Measurements from ENCODE around the gene CACNA2D1. TPM values are rescaled to one million over a fixed set of nuclear protein-coding genes. Genes with fewer than 3 reads are reported as not detected.

The CACNA2D1 gene
- total RNA-seq, 1 experiment from 2014 or later = 9.8 TPM

DNA sequence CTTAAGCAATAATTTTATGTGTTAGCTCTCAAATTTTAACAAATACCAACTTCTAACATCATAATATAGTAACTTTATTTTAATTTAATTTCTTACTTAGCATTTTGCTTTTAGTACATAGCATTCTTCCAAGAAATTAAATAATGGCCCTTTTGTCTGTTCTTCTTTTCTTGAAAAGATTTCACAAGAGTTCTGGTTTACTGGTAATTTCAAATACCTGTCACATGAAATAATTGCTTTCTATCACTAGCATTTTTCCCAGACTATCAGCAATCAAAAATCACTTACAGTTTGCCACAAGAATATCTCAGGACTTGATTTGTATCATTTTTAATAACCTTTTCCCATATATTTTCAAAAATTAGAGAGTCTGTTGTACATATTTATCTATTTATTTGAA lies 193.0 kb downstream of the CACNA2D1 start:
- intact Hi-C loops (cut with micrococcal nuclease; ENCODE audit: unreplicated experiment) (no loop called here), in situ Hi-C loops (cut with HindIII; ENCODE audit: low pct_unique_long_range_greater_than_20kb, low sequenced_read_pairs) (no loop called here)
- Histone ChIP-seq H3K9me3 (ENCODE audit: control insufficient read depth, insufficient read depth, low read depth, low read length) (no peaks in the 10 kb centered on the region), H3K27ac (ENCODE audit: low read length) (no peak overlapping the region), H3K27me3 (ENCODE audit: control insufficient read depth, insufficient read depth, low read length) (no peaks in the 10 kb centered on the region), H3K4me3 (ENCODE audit: low read depth in 2 of 2, low read length in 2 of 2) (no peak overlapping the region), H3K36me3 (ENCODE audit: control insufficient read depth, insufficient read depth, low read length) (no peaks in the 10 kb centered on the region), H3K4me1 (ENCODE audit: control insufficient read depth, insufficient read depth, low read length) (no peaks in the 10 kb centered on the region)
- POLR2A ChIA-PET = no interaction called here
- BruUV-seq (replicated peaks) = no TSS peak
- TF ChIP-seq CTCF (IDR thresholded peaks at IDR 0.05) = no peak
- TF ChIP-seq REST (IDR thresholded peaks at IDR 0.05; ENCODE audit: insufficient read depth in 1 of 2, low read depth in 2 of 2, low read length in 1 of 2) = no peak
- ATAC-seq (no peak), DNase-seq (ENCODE audit: low read depth, low spot score) (no peak)
- CTCF ChIA-PET = no interaction called here

DNA sequence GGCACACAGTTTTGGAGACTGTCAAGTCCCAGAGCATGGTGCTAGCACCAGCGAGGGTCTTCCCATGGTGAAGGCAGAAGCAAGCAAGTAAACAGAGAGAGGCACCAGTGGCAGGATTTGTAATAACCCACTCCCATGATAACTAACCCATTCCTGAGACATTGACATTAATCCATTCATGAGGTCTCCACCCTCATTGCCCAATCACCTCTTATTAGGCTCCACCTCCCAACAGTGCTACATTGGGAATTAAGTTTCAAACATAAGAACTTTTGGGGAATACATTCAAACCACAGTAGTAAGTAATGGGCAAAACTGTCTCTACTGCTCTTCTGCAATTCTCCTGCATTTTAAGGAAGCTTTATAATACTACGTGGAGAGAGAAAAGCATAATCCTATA lies 193.6 kb downstream of the CACNA2D1 start:
- no peak overlapping the region for H3K4me3 ChIP-seq (ENCODE audit: low read depth in 2 of 2, low read length in 2 of 2)
- CTCF ChIA-PET = no interaction called here
- BruUV-seq (replicated peaks) = no TSS peak
- DNase-seq (ENCODE audit: low read depth, low spot score) (no peak), ATAC-seq (no peak)
- H3K9me3 ChIP-seq (ENCODE audit: control insufficient read depth, insufficient read depth, low read depth, low read length) = no peaks in the 10 kb centered on the region
- TF ChIP-seq TCF7L2 (IDR thresholded peaks at IDR 0.05; ENCODE audit: low read depth, low read length) (no peak), SIN3A (IDR thresholded peaks at IDR 0.05; ENCODE audit: borderline replicate concordance, insufficient read depth, low read depth, low read length) (no peak), CTCF (IDR thresholded peaks at IDR 0.05) (no peak), REST (IDR thresholded peaks at IDR 0.05; ENCODE audit: insufficient read depth in 1 of 2, low read depth in 2 of 2, low read length in 1 of 2) (no peak), POLR2AphosphoS5 (IDR thresholded peaks at IDR 0.05; ENCODE audit: low read depth, low read length) (no peak)
- no peaks in the 10 kb centered on the region for H3K27me3 ChIP-seq (ENCODE audit: control insufficient read depth, insufficient read depth, low read length)
- no peaks in the 10 kb centered on the region for H3K36me3 ChIP-seq (ENCODE audit: control insufficient read depth, insufficient read depth, low read length)
- intact Hi-C loops (cut with micrococcal nuclease; ENCODE audit: unreplicated experiment) = no loop called here
- no peak overlapping the region for H3K27ac ChIP-seq (ENCODE audit: low read length)
- H3K4me1 ChIP-seq (ENCODE audit: control insufficient read depth, insufficient read depth, low read length) = no peaks in the 10 kb centered on the region
- POLR2A ChIA-PET = no interaction called here
- in situ Hi-C loops (cut with HindIII; ENCODE audit: low pct_unique_long_range_greater_than_20kb, low sequenced_read_pairs) = no loop called here
